ENCODE data around the gene NCAPD3.

The NCAPD3 gene

DNA sequence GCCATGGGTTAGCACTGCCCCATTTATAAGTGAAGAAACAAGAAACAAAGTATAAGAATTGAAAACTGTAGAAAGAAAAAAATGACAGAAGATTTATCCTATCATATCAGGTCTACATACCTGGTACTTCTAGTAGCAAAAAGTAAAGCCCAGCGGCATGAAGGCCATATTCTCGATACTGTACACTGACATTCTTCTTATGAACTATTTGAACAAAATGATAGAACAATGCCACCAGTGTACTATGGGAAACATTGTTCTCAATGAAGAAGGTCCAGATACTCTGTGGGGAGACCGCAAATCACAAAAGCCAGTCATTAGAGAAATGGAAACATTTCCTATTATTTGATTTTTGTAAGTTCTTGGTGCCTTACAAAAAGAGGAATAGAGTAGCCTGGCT is 7.0 kb downstream of the NCAPD3 start (continued):
- TF ChIP-seq, protein P1, sequence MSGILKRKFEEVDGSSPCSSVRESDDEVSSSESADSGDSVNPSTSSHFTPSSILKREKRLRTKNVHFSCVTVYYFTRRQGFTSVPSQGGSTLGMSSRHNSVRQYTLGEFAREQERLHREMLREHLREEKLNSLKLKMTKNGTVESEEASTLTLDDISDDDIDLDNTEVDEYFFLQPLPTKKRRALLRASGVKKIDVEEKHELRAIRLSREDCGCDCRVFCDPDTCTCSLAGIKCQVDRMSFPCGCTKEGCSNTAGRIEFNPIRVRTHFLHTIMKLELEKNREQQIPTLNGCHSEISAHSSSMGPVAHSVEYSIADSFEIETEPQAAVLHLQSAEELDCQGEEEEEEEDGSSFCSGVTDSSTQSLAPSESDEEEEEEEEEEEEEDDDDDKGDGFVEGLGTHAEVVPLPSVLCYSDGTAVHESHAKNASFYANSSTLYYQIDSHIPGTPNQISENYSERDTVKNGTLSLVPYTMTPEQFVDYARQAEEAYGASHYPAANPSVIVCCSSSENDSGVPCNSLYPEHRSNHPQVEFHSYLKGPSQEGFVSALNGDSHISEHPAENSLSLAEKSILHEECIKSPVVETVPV (CRISPR knock-in tag; IDR thresholded peaks at IDR 0.05): no peak
- no peak for TF ChIP-seq ZFP3 (CRISPR knock-in tag; IDR thresholded peaks at IDR 0.05)
- TF ChIP-seq ZFP30 (CRISPR knock-in tag; IDR thresholded peaks at IDR 0.05): no peak
- TF ChIP-seq, protein P2, sequence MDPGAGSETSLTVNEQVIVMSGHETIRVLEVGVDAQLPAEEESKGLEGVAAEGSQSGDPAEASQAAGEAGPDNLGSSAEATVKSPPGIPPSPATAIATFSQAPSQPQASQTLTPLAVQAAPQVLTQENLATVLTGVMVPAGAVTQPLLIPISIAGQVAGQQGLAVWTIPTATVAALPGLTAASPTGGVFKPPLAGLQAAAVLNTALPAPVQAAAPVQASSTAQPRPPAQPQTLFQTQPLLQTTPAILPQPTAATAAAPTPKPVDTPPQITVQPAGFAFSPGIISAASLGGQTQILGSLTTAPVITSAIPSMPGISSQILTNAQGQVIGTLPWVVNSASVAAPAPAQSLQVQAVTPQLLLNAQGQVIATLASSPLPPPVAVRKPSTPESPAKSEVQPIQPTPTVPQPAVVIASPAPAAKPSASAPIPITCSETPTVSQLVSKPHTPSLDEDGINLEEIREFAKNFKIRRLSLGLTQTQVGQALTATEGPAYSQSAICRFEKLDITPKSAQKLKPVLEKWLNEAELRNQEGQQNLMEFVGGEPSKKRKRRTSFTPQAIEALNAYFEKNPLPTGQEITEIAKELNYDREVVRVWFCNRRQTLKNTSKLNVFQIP (CRISPR knock-in tag; IDR thresholded peaks at IDR 0.05; ENCODE audit: borderline replicate concordance, low read depth): no peak

DNA sequence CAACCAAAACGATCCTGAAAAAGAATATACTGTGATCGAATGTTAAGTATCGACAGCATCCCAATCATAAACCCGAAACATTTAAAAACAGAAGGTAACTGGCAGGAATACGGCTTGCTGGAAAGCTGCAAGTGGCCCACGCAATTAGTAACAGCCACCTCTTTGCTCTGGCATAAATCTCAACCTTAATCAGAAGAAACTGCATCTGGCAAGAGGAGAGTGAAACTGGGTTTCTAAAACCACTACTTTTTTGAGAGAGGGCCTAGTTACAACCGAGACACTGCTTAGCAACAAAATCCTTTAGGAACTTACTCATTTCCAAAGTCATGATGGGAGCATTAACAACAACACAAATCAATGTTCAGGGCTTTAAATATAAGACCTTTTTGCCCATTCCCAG is 7.9 kb downstream of the NCAPD3 start:
- ATAC-seq: peak; percentile 43; the same call in 2 of the 3 replicates
- TF ChIP-seq ARNTL (CRISPR knock-in tag; IDR thresholded peaks at IDR 0.05; ENCODE audit: borderline replicate concordance, low read depth) (no peak), ZC3H10 (CRISPR knock-in tag; IDR thresholded peaks at IDR 0.05) (no peak), GLIS3 (CRISPR knock-in tag; IDR thresholded peaks at IDR 0.05) (no peak)

DNA sequence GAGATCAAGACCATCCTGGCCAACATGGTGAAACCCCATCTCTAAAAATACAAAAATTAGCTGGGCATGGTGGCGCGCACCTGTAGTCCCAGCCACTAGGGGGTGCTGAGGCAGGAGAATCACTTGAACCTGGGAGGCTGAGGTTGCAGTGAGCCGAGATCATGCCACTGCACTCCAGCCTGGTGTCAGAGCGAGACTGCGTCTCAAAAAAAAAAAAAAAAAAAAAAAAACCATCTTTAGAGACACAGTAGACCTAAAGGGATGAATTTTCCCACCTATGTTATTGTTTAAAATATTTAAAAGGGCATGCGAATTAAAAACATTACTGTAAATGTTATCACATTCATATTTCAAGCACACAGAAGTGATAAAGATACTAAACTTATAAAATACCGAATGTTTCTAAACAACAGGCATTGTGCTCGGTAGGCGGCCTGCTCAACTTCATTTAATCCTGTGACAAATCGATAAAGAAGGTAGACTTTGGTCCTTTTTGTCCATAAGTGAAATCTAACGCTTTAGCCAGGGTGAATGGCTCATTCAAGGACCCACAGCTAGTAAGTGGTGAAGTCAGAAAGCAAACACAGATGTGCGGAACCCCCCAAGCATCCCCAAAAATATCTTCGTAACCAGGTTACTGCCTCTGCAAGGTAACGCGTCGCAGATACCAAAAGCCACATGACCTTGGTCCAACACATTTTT is 16.1 kb downstream of the NCAPD3 start:
- TF ChIP-seq BACH2 (CRISPR knock-in tag; IDR thresholded peaks at IDR 0.05; ENCODE audit: borderline replicate concordance) (no peak), ZNF565 (CRISPR knock-in tag; conservative IDR thresholded peaks at IDR 0.05; ENCODE audit: low read depth) (no peak), TOX (CRISPR knock-in tag; IDR thresholded peaks at IDR 0.05; ENCODE audit: borderline replicate concordance) (no peak), CSDC2 (CRISPR knock-in tag; IDR thresholded peaks at IDR 0.05) (no peak), ARNTL (CRISPR knock-in tag; IDR thresholded peaks at IDR 0.05; ENCODE audit: borderline replicate concordance, low read depth) (no peak), RARB (CRISPR knock-in tag; IDR thresholded peaks at IDR 0.05) (no peak), TCF4 (CRISPR knock-in tag; IDR thresholded peaks at IDR 0.05; ENCODE audit: borderline replicate concordance) (no peak), ESRRG (CRISPR knock-in tag; IDR thresholded peaks at IDR 0.05) (no peak), GLIS3 (CRISPR knock-in tag; IDR thresholded peaks at IDR 0.05) (no peak), ZC3H10 (CRISPR knock-in tag; IDR thresholded peaks at IDR 0.05) (no peak), ZFP3 (CRISPR knock-in tag; IDR thresholded peaks at IDR 0.05) (no peak), ZNF8 (CRISPR knock-in tag; IDR thresholded peaks at IDR 0.05) (no peak), ZNF70 (CRISPR knock-in tag; IDR thresholded peaks at IDR 0.05) (no peak), ISL1 (CRISPR knock-in tag; IDR thresholded peaks at IDR 0.05) (no peak), SNAI2 (CRISPR knock-in tag; IDR thresholded peaks at IDR 0.05) (no peak)
- TF ChIP-seq, protein P3, sequence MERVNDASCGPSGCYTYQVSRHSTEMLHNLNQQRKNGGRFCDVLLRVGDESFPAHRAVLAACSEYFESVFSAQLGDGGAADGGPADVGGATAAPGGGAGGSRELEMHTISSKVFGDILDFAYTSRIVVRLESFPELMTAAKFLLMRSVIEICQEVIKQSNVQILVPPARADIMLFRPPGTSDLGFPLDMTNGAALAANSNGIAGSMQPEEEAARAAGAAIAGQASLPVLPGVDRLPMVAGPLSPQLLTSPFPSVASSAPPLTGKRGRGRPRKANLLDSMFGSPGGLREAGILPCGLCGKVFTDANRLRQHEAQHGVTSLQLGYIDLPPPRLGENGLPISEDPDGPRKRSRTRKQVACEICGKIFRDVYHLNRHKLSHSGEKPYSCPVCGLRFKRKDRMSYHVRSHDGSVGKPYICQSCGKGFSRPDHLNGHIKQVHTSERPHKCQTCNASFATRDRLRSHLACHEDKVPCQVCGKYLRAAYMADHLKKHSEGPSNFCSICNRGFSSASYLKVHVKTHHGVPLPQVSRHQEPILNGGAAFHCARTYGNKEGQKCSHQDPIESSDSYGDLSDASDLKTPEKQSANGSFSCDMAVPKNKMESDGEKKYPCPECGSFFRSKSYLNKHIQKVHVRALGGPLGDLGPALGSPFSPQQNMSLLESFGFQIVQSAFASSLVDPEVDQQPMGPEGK (CRISPR knock-in tag; IDR thresholded peaks at IDR 0.05; ENCODE audit: borderline replicate concordance): no peak
- TF ChIP-seq, protein P2 (CRISPR knock-in tag; IDR thresholded peaks at IDR 0.05; ENCODE audit: borderline replicate concordance, low read depth): no peak
- TF ChIP-seq, protein P4, sequence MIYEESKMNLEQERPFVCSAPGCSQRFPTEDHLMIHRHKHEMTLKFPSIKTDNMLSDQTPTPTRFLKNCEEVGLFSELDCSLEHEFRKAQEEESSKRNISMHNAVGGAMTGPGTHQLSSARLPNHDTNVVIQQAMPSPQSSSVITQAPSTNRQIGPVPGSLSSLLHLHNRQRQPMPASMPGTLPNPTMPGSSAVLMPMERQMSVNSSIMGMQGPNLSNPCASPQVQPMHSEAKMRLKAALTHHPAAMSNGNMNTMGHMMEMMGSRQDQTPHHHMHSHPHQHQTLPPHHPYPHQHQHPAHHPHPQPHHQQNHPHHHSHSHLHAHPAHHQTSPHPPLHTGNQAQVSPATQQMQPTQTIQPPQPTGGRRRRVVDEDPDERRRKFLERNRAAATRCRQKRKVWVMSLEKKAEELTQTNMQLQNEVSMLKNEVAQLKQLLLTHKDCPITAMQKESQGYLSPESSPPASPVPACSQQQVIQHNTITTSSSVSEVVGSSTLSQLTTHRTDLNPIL (CRISPR knock-in tag; IDR thresholded peaks at IDR 0.05; ENCODE audit: low read depth): no peak
- TF ChIP-seq, protein P5, sequence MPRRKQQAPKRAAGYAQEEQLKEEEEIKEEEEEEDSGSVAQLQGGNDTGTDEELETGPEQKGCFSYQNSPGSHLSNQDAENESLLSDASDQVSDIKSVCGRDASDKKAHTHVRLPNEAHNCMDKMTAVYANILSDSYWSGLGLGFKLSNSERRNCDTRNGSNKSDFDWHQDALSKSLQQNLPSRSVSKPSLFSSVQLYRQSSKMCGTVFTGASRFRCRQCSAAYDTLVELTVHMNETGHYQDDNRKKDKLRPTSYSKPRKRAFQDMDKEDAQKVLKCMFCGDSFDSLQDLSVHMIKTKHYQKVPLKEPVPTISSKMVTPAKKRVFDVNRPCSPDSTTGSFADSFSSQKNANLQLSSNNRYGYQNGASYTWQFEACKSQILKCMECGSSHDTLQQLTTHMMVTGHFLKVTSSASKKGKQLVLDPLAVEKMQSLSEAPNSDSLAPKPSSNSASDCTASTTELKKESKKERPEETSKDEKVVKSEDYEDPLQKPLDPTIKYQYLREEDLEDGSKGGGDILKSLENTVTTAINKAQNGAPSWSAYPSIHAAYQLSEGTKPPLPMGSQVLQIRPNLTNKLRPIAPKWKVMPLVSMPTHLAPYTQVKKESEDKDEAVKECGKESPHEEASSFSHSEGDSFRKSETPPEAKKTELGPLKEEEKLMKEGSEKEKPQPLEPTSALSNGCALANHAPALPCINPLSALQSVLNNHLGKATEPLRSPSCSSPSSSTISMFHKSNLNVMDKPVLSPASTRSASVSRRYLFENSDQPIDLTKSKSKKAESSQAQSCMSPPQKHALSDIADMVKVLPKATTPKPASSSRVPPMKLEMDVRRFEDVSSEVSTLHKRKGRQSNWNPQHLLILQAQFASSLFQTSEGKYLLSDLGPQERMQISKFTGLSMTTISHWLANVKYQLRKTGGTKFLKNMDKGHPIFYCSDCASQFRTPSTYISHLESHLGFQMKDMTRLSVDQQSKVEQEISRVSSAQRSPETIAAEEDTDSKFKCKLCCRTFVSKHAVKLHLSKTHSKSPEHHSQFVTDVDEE (CRISPR knock-in tag; IDR thresholded peaks at IDR 0.05): no peak
- ATAC-seq: peak; percentile 63; the same call in 2 of the 3 replicates
